H1 (cell line): ENCODE measurements around the gene NMUR1. TPM values are rescaled to one million over a fixed set of nuclear protein-coding genes. Genes with fewer than 3 reads are reported as not detected.

ENCODE experiments used
- CTCF ChIA-PET: fragments of 300-600 bp; sonication (Branson Sonifier 250); formaldehyde crosslinking; loops from one replicate; lab custom pipeline; 2021; ENCODE audit not compliant: partially characterized antibody; lab: Charles Lee
- POLR2A ChIA-PET: fragments of 300-600 bp; sonication (Branson Sonifier 250); formaldehyde crosslinking; loops from one replicate; lab custom pipeline; 2021; ENCODE audit warnings: inconsistent platforms; ENCODE audit not compliant: partially characterized antibody; lab: Charles Lee
- DNase-seq, 2 experiments: peaks; one replicate each; pipeline versions ENCODE4 v3.0.0 to v3.0.0-alpha.2; 2010 to 2022; ENCODE audit warnings: low spot score in 2 of 2, low read depth in 1 of 2, mixed read lengths in 1 of 2
- FAIRE-seq: peaks from 2 replicates; lab custom pipeline; 2011; peaks lifted over from hg19 to GRCh38; lab: Jason Lieb, UNC
- H2AFZ ChIP-seq: 2 replicates; pipeline ENCODE4 v1.8.1; 2012; ENCODE audit warnings: low read length, inconsistent platforms
- H2AK5ac ChIP-seq: 2 replicates; pipeline ENCODE4 v1.6.1; 2013; ENCODE audit warnings: low read depth, low read length
- H2BK120ac ChIP-seq: replicated peaks from 2 replicates; pipeline ENCODE3; 2013; ENCODE audit warnings: low read depth, low read length, inconsistent platforms
- H2BK12ac ChIP-seq: 2 replicates; pipeline ENCODE4 v1.6.1; 2013; ENCODE audit warnings: low read depth, low read length
- H2BK15ac ChIP-seq: 2 replicates; pipeline ENCODE4 v1.6.1; 2013; ENCODE audit warnings: low read length
- H2BK20ac ChIP-seq: 2 replicates; pipeline ENCODE4 v1.6.1; 2013; ENCODE audit warnings: low read length
- H2BK5ac ChIP-seq: 2 replicates; pipeline ENCODE4 v1.6.1; 2013; ENCODE audit warnings: low read depth, low read length
- H3K14ac ChIP-seq: 2 replicates; pipeline ENCODE4 v1.6.1; 2013; ENCODE audit warnings: inconsistent platforms; ENCODE audit not compliant: insufficient read length
- H3K18ac ChIP-seq: 2 replicates; pipeline ENCODE4 v1.6.1; 2013; ENCODE audit warnings: low read length; ENCODE audit errors: extremely low read depth
- H3K23ac ChIP-seq: 2 replicates; pipeline ENCODE4 v1.6.1; 2013; ENCODE audit warnings: inconsistent platforms; ENCODE audit not compliant: insufficient read length
- H3K23me2 ChIP-seq: 2 replicates; pipeline ENCODE4 v1.6.1; 2013; ENCODE audit warnings: low read depth, low read length
- H3K27ac ChIP-seq: 2 replicates; pipeline ENCODE4 v1.6.1; 2011; ENCODE audit warnings: low read depth, low read length, inconsistent platforms
- H3K27me3 ChIP-seq, 4 experiments: replicated peaks in 1 of 4; 1 replicate in 1 of 4; 2 replicates in 3 of 4; pipeline versions ENCODE4 v1.6.1 to v1.8.1; 2011 to 2013; ENCODE audit warnings: low read length in 3 of 4, mild to moderate bottlenecking in 3 of 4, inconsistent platforms in 2 of 4, mixed read lengths in 2 of 4, moderate library complexity in 1 of 4; ENCODE audit not compliant: control insufficient read depth in 3 of 4, insufficient read depth in 3 of 4; ENCODE audit errors: extremely low read depth in 1 of 4
- H3K36me3 ChIP-seq, 4 experiments: 2 replicates each; pipeline versions ENCODE4 v1.6.1 to v1.8.1; 2011 to 2013; ENCODE audit warnings: mild to moderate bottlenecking in 4 of 4, low read length in 3 of 4, moderate library complexity in 2 of 4, control low read depth in 1 of 4, inconsistent platforms in 1 of 4; ENCODE audit not compliant: insufficient read depth in 4 of 4, control insufficient read depth in 2 of 4
- H3K4ac ChIP-seq: replicated peaks from 2 replicates; pipeline ENCODE3; 2013; ENCODE audit warnings: low read length, low read depth, mixed read lengths, inconsistent platforms; ENCODE audit not compliant: insufficient read length
- H3K4me1 ChIP-seq, 4 experiments: replicated peaks in 1 of 4; 1 replicate in 1 of 4; 2 replicates in 3 of 4; pipeline versions ENCODE4 v1.6.1 to v1.8.1; 2011 to 2013; ENCODE audit warnings: low read length in 3 of 4, inconsistent platforms in 2 of 4, mixed read lengths in 1 of 4; ENCODE audit not compliant: insufficient read depth in 4 of 4, control insufficient read depth in 3 of 4
- H3K4me2 ChIP-seq, 2 experiments: 2 replicates each; pipeline versions ENCODE4 v1.6.1 to v1.8.1; 2011 to 2013; ENCODE audit warnings: low read depth in 2 of 2, low read length in 2 of 2, control low read depth in 1 of 2, inconsistent platforms in 1 of 2, mild to moderate bottlenecking in 1 of 2; ENCODE audit not compliant: insufficient read depth in 1 of 2
- H3K4me3 ChIP-seq, 4 experiments: fragments of 200-600, 300-600 bp in 1 of 4; sonication (generic), shearing (Covaris generic), sonication (Bioruptor Twin) in 1 of 4; 2 replicates each; pipeline versions ENCODE4 v1.5.1 to v1.8.1; 2011 to 2016; ENCODE audit warnings: low read length in 4 of 4, low read depth in 3 of 4, control low read depth in 2 of 4, inconsistent platforms in 2 of 4, mild to moderate bottlenecking in 2 of 4, mixed read lengths in 1 of 4, moderate library complexity in 1 of 4; ENCODE audit not compliant: insufficient read depth in 2 of 4; ENCODE audit errors: extremely low read depth in 1 of 4
- H3K56ac ChIP-seq: replicated peaks from 2 replicates; pipeline ENCODE3; 2013; ENCODE audit warnings: low read depth, mild to moderate bottlenecking, mixed read lengths, low read length, inconsistent platforms; ENCODE audit not compliant: insufficient read length
- H3K79me1 ChIP-seq: 2 replicates; pipeline ENCODE4 v1.6.1; 2013; ENCODE audit warnings: low read depth, low read length, control low read depth
- H3K79me2 ChIP-seq, 2 experiments: 2 replicates each; pipeline versions ENCODE4 v1.6.1 to v1.8.1; 2012 to 2013; ENCODE audit warnings: low read length in 2 of 2, mild to moderate bottlenecking in 2 of 2, inconsistent platforms in 1 of 2; ENCODE audit not compliant: insufficient read depth in 2 of 2, control insufficient read depth in 1 of 2
- H3K9ac ChIP-seq, 4 experiments: replicated peaks in 1 of 4; 1 replicate in 1 of 4; 2 replicates in 3 of 4; pipeline versions ENCODE4 v1.6.1 to v1.8.1; 2011 to 2013; ENCODE audit warnings: low read depth in 3 of 4, low read length in 3 of 4, control low read depth in 2 of 4, mild to moderate bottlenecking in 2 of 4, moderate library complexity in 2 of 4, inconsistent platforms in 1 of 4; ENCODE audit errors: extremely low read depth in 1 of 4
- H3K9me3 ChIP-seq, 2 experiments: 2 replicates each; pipeline versions ENCODE4 v1.6.1 to v1.8.1; 2012 to 2013; ENCODE audit warnings: mild to moderate bottlenecking in 2 of 2, moderate library complexity in 2 of 2, control low read depth in 1 of 2, inconsistent platforms in 1 of 2, low read depth in 1 of 2, low read length in 1 of 2, mixed read lengths in 1 of 2; ENCODE audit not compliant: insufficient read depth in 2 of 2
- H4K20me1 ChIP-seq, 2 experiments: replicated peaks in 1 of 2; 2 replicates each; pipeline versions ENCODE3 to v1.8.1; 2011 to 2013; ENCODE audit warnings: inconsistent platforms in 2 of 2, low read length in 2 of 2, mild to moderate bottlenecking in 1 of 2; ENCODE audit not compliant: insufficient read depth in 2 of 2, control insufficient read depth in 1 of 2
- H4K5ac ChIP-seq: 2 replicates; pipeline ENCODE4 v1.6.1; 2013; ENCODE audit warnings: low read length, low read depth, mixed read lengths, inconsistent platforms; ENCODE audit not compliant: insufficient read length
- H4K8ac ChIP-seq: 2 replicates; pipeline ENCODE4 v1.8.0; 2013; ENCODE audit warnings: mild to moderate bottlenecking, moderate library complexity, low read length, inconsistent platforms; ENCODE audit not compliant: insufficient read depth; ENCODE audit errors: extremely low read depth
- H4K91ac ChIP-seq: replicated peaks from 2 replicates; pipeline ENCODE3; 2013; ENCODE audit warnings: low read length, mixed read lengths, inconsistent platforms; ENCODE audit not compliant: insufficient read length
- ATF2 ChIP-seq: IDR thresholded peaks from 2 replicates; pipeline ENCODE4 v1.6.1; 2012; ENCODE audit warnings: low read length, inconsistent platforms
- CTCF ChIP-seq, 3 experiments: IDR thresholded peaks; 1 replicate in 2 of 3; 2 replicates in 1 of 3; pipeline versions ENCODE4 v1.5.1 to v1.6.1; 2011; ENCODE audit warnings: low read length in 3 of 3, mild to moderate bottlenecking in 3 of 3, inconsistent platforms in 2 of 3, low read depth in 1 of 3, moderate library complexity in 1 of 3; ENCODE audit not compliant: insufficient read depth in 1 of 3; ENCODE audit errors: control extremely low read depth in 1 of 3
- JUND ChIP-seq: IDR thresholded peaks from 2 replicates; pipeline ENCODE4 v1.6.1; 2011; ENCODE audit warnings: mild to moderate bottlenecking, improper control_type of control experiment, low read length
- PHF8 ChIP-seq: fragments of 200-600 bp; sonication (generic); conservative IDR thresholded peaks from 2 replicates; pipeline ENCODE4 v1.7.1; 2012; ENCODE audit warnings: low read depth, mild to moderate bottlenecking, inconsistent platforms, low read length, moderate library complexity
- RAD21 ChIP-seq, 2 experiments: IDR thresholded peaks in 1 of 2; conservative IDR thresholded peaks in 1 of 2; 2 replicates each; pipeline ENCODE4 v1.6.1; 2011; ENCODE audit warnings: low read depth in 2 of 2, low read length in 2 of 2, improper control_type of control experiment in 1 of 2, inconsistent platforms in 1 of 2, mild to moderate bottlenecking in 1 of 2, moderate library complexity in 1 of 2
- SAP30 ChIP-seq: fragments of 300-600 bp; sonication (generic); IDR thresholded peaks from 2 replicates; pipeline ENCODE4 v1.7.1; 2012; ENCODE audit warnings: low read length, moderate library complexity, mild to moderate bottlenecking, inconsistent platforms; ENCODE audit not compliant: insufficient read depth, insufficient replicate concordance
- WGBS, 2 experiments: shearing (Covaris generic) in 1 of 2; methylation state at CpG; one replicate each; pipeline versions ENCODE4 v1.1.6 to v1.1.7; 2013 to 2015; ENCODE audit warnings: low lambda C conversion rate in 2 of 2, mixed read lengths in 2 of 2, inconsistent platforms in 1 of 2, low coverage in 1 of 2, missing lambda C conversion rate in 1 of 2; ENCODE audit not compliant: insufficient replicate concordance in 2 of 2, insufficient coverage in 1 of 2, insufficient read length in 1 of 2; ENCODE audit errors: extremely low coverage in 1 of 2, missing lambda C conversion rate in 1 of 2; 5-methylcytosine and 5-hydroxymethylcytosine counted together
- polyA plus RNA-seq, 7 experiments: library from polyadenylated mRNA; depleted of rRNA in 3 of 7; stranded (reverse) in 5 of 7; unstranded in 2 of 7; fragments of >200 nt in 5 of 7; fragments of 200-250 nt in 2 of 7; gene quantifications; 1 replicate in 5 of 7; 2 replicates in 1 of 7; 4 replicates in 1 of 7; pipeline versions ENCODE4 v1.2.1 to v1.2.3, GENCODE V29; 2011 to 2013; ENCODE audit warnings: missing spikeins in 2 of 7, mixed read lengths in 2 of 7
- total RNA-seq: library from RNA; stranded (reverse); fragmentation: NEBNext Ultra II Directional; extraction: Animal tissue kit (Norgen Biotek cat#: 25700); gene quantifications from 2 replicates; pipeline ENCODE4 v1.2.1, GENCODE V29; 2021

The NMUR1 gene
- total and polyA plus RNA-seq, 2 of the 8 experiments (the other 6 are each of a cell fraction or from before 2014, with no cell fraction given) = 0.56 to 1.5 TPM

GRCh38 chr2:231573698-231574421 lies 43.6 kb upstream of the NMUR1 start:
- peaks cover 3 to 41% (median 24%) of the 10 kb centered on the region in 4 experiments for H3K4me1 ChIP-seq
- no peak overlapping the region for H3K23ac ChIP-seq
- H4K20me1 ChIP-seq = no peaks in the 10 kb centered on the region
- H3K14ac ChIP-seq = peak overlapping the region; percentile 34
- H3K9ac ChIP-seq = 0 out of 7 replicates have a peak overlapping the region, but pooled peaks of 2 of the 4 experiments have one; percentile 40 to 64
- peak overlapping the region; percentile 100 for H4K5ac ChIP-seq
- H3K4me2 ChIP-seq = peak overlapping the region; percentile 26 to 55; a peak in 2 of 4 replicates
- DNase-seq (no peak), FAIRE-seq (no peak)
- peak overlapping the region; percentile 100 for H4K91ac ChIP-seq
- no peaks in the 10 kb centered on the region for H3K9me3 ChIP-seq
- H3K56ac ChIP-seq = no peak overlapping the region
- H3K4me3 ChIP-seq = peak overlapping the region in 1 of 4 experiments; percentile 25; a peak in 1 of 8 replicates
- 59% methylated on average over 10 of the region's 15 CpGs; no CpG with 5 or more reads in 1 of the 2 experiments for WGBS, 2 experiments
- ChIA-PET CTCF (interaction anchor here (0.6 to 16.1 kb wide), 8 partner anchors 9 to 102 kb away, joined by 3 to 368 read pairs (median 8); partner anchors contain the start of gene TEX44), POLR2A (interaction anchor here (0.8 to 1.9 kb wide), 8 partner anchors 10 to 40 kb away, joined by 3 to 7 read pairs (median 5); no protein-coding TSS in a partner anchor)
- peak overlapping the region; percentile 98; the same call in 1 of the 2 replicates for H2AK5ac ChIP-seq
- H3K79me2 ChIP-seq = no peaks in the 10 kb centered on the region
- peak overlapping the region; percentile 100 for H2BK20ac ChIP-seq
- no peak overlapping the region for H2AFZ ChIP-seq
- H2BK5ac ChIP-seq = peak overlapping the region; percentile 98
- no peaks in the 10 kb centered on the region for H3K79me1 ChIP-seq
- H4K8ac ChIP-seq = peak overlapping the region; percentile 96
- peak overlapping the region; percentile 99 for H2BK12ac ChIP-seq
- H3K27me3 ChIP-seq = no peaks in the 10 kb centered on the region
- peak overlapping the region; percentile 99 for H3K18ac ChIP-seq
- peak overlapping the region; percentile 100 for H3K4ac ChIP-seq
- peak overlapping the region; percentile 100 for H2BK120ac ChIP-seq
- H3K36me3 ChIP-seq = no peaks in the 10 kb centered on the region
- H3K27ac ChIP-seq = peak overlapping the region; percentile 96
- H2BK15ac ChIP-seq = peak overlapping the region; percentile 100
- H3K23me2 ChIP-seq = peaks cover 1% of the 10 kb centered on the region
- no peak for TF ChIP-seq CTCF (IDR thresholded peaks at IDR 0.05; ENCODE audit: control extremely low read depth in 1 of 3, insufficient read depth in 1 of 3, low read depth in 1 of 3, low read length in 3 of 3)
- TF ChIP-seq RAD21 (IDR thresholded peaks at IDR 0.05 in 1 of 2, conservative IDR thresholded peaks at IDR 0.05 in 1 of 2; ENCODE audit: low read depth in 2 of 2, low read length in 2 of 2) = no peak
- no peak for TF ChIP-seq SAP30
- no peak for TF ChIP-seq ATF2
- TF ChIP-seq JUND = no peak
- TF ChIP-seq PHF8 = no peak
